Aorta (tissue), 5 donors: Measurements from ENCODE around the gene KIF27. TPM values are rescaled to one million over a fixed set of nuclear protein-coding genes. Genes with fewer than 3 reads are reported as not detected.

Source experiments
- ATAC-seq: fragments of 200-7000 bp; cut with Tn5 transposase; one replicate; pipeline ENCODE4 v1.9.1; 2022; ENCODE audit warnings: moderate library complexity; ENCODE audit not compliant: low FRiP score
- DNase-seq, 2 donors: peaks; one replicate each; pipeline ENCODE4 v3.0.0-alpha.2; 2020
- H3K27ac ChIP-seq, 2 donors: one replicate each; pipeline ENCODE4 v1.5.1; 2013; ENCODE audit warnings: low read length in 2 of 2, mild to moderate bottlenecking in 2 of 2, moderate library complexity in 2 of 2, control low read depth in 1 of 2, inconsistent platforms in 1 of 2, low read depth in 1 of 2
- H3K27me3 ChIP-seq, 2 donors: one replicate each; pipeline ENCODE4 v1.6.1; 2013; ENCODE audit warnings: control low read depth in 1 of 2, low read length in 1 of 2, mild to moderate bottlenecking in 1 of 2, moderate library complexity in 1 of 2; ENCODE audit not compliant: insufficient read depth in 2 of 2, control insufficient read depth in 1 of 2
- H3K36me3 ChIP-seq, 2 donors: one replicate each; pipeline ENCODE4 v1.6.1; 2013; ENCODE audit warnings: control low read depth in 1 of 2, low read length in 1 of 2, mild to moderate bottlenecking in 1 of 2; ENCODE audit not compliant: insufficient read depth in 2 of 2, control insufficient read depth in 1 of 2
- H3K4me1 ChIP-seq, 2 donors: one replicate each; pipeline ENCODE4 v1.6.1; 2013; ENCODE audit warnings: low read length in 2 of 2, control low read depth in 1 of 2, mild to moderate bottlenecking in 1 of 2, moderate library complexity in 1 of 2; ENCODE audit not compliant: insufficient read depth in 2 of 2, control insufficient read depth in 1 of 2
- H3K4me3 ChIP-seq, 2 donors: one replicate each; pipeline ENCODE4 v1.5.1; 2013; ENCODE audit warnings: low read length in 2 of 2, control low read depth in 1 of 2, mild to moderate bottlenecking in 1 of 2
- H3K9me3 ChIP-seq: one replicate; pipeline ENCODE4 v1.6.1; 2013; ENCODE audit warnings: mild to moderate bottlenecking, low read length; ENCODE audit not compliant: control insufficient read depth
- WGBS, 2 donors: extraction: QIAGEN DNeasy Blood & Tissue Kit; methylation state at CpG; one replicate each; pipeline ENCODE4 v1.1.7; 2013; 5-methylcytosine and 5-hydroxymethylcytosine counted together
- intact Hi-C, 2 donors: fragments of 100-400 bp; cut with DNase I; formaldehyde crosslinking; loops; one replicate each; pipeline versions ENCODE4 v1.14.2 to v1.15.0; 2022
- polyA plus RNA-seq, 2 donors: library from polyadenylated mRNA; stranded (reverse); fragments of 200-250 nt; gene quantifications; one replicate each; pipeline ENCODE4 v1.2.3, GENCODE V29; 2013
- total RNA-seq, 2 donors: library from RNA; stranded (reverse); fragmentation: NEBNext Ultra II Directional; extraction: Animal tissue kit (Norgen Biotek cat#: 25700); gene quantifications; one replicate each; pipeline ENCODE4 v1.2.1, GENCODE V29; 2021
- donor health status: healthy with polysubstance abuse.
- donor health status: Bipolar disorder and iron deficiency.
- donor health status: DM: no; HTN: no; CAD: no.
- donor health status: DM: no; HTN: no; CAD: no.
- donor health status: DM: yes; HTN: yes; CAD: no.

Gene KIF27
- total and polyA plus RNA-seq, 4 donors, result 0.25 to 8.0 (median 4.3) TPM

- no peaks in the 10 kb centered on the region for H3K27me3 ChIP-seq
- no peaks in the 10 kb centered on the region for H3K9me3 ChIP-seq
- intact Hi-C loops, result loop anchor here in 1 of 2 donors (5.0 to 10.0 kb wide), 2 partner anchors 239 to 382 kb away; no protein-coding TSS in a partner anchor
- 61 to 63% methylated on average over 3 of the region's 3 CpGs for WGBS, 2 donors
- ATAC-seq (no peak), DNase-seq (no peak)
- H3K4me3 ChIP-seq, result no peak overlapping the region
- no peaks in the 10 kb centered on the region for H3K36me3 ChIP-seq
- no peaks in the 10 kb centered on the region for H3K4me1 ChIP-seq
- H3K27ac ChIP-seq, result no peak overlapping the region
These were observed 14.2 kb upstream of the KIF27 start for GRCh38 chr9:83935276-83935935.

- H3K27me3 ChIP-seq, result no peaks in the 10 kb centered on the region
- H3K36me3 ChIP-seq, result no peaks in the 10 kb centered on the region
- no peak for ATAC-seq
- H3K4me1 ChIP-seq, result no peaks in the 10 kb centered on the region
- H3K4me3 ChIP-seq, result no peak overlapping the region
- intact Hi-C loops, result loop anchor here in 1 of 2 donors (5.0 to 10.0 kb wide), 2 partner anchors 240 to 383 kb away; no protein-coding TSS in a partner anchor
- no peak overlapping the region for H3K27ac ChIP-seq
- no peaks in the 10 kb centered on the region for H3K9me3 ChIP-seq
- DNase-seq, result no peak
- 87% methylated on average over 5 of the region's 5 CpGs for WGBS, 2 donors
These were observed 13.5 kb upstream of the KIF27 start for GRCh38 chr9:83934569-83935275.

- ATAC-seq (no peak), DNase-seq (no peak)
- no peak overlapping the region for H3K27ac ChIP-seq
- intact Hi-C loops, result loop anchor here in 1 of 2 donors (10.0 kb wide), 1 partner anchor 241 kb away; no protein-coding TSS in a partner anchor
- H3K36me3 ChIP-seq, result no peaks in the 10 kb centered on the region
- no peaks in the 10 kb centered on the region for H3K27me3 ChIP-seq
- no peaks in the 10 kb centered on the region for H3K9me3 ChIP-seq
- WGBS, 2 donors, result 89 to 92% methylated on average over 3 of the region's 3 CpGs
- H3K4me1 ChIP-seq, result no peaks in the 10 kb centered on the region
- no peak overlapping the region for H3K4me3 ChIP-seq
These were observed 12.6 kb upstream of the KIF27 start for GRCh38 chr9:83933790-83934189.

GRCh38 chr9:83932851-83933250 lies 11.6 kb upstream of the KIF27 start:
- intact Hi-C loops, result loop anchor here in 1 of 2 donors (10.0 kb wide), 1 partner anchor 242 kb away; no protein-coding TSS in a partner anchor
- Histone ChIP-seq H3K27ac (no peak overlapping the region), H3K9me3 (no peaks in the 10 kb centered on the region), H3K4me1 (no peaks in the 10 kb centered on the region), H3K27me3 (no peaks in the 10 kb centered on the region), H3K4me3 (no peak overlapping the region), H3K36me3 (no peaks in the 10 kb centered on the region)
- WGBS, 2 donors, result 44 to 50% methylated on average over 5 of the region's 5 CpGs
- ATAC-seq (no peak), DNase-seq (no peak)

- Histone ChIP-seq H3K4me1 (no peaks in the 10 kb centered on the region), H3K4me3 (no peak overlapping the region), H3K27me3 (no peaks in the 10 kb centered on the region), H3K27ac (no peak overlapping the region), H3K9me3 (no peaks in the 10 kb centered on the region), H3K36me3 (no peaks in the 10 kb centered on the region)
- WGBS, 2 donors, result 94 to 95% methylated on average over 2 of the region's 2 CpGs
- ATAC-seq, result no peak
- intact Hi-C loops, result loop anchor here in 1 of 2 donors (10.0 kb wide), 1 partner anchor 243 kb away; no protein-coding TSS in a partner anchor
- no peak for DNase-seq
These were observed 10.8 kb upstream of the KIF27 start for GRCh38 chr9:83932011-83932410.

GRCh38 chr9:83930881-83931280 lies 9.6 kb upstream of the KIF27 start:
- Histone ChIP-seq H3K27ac (no peak overlapping the region), H3K4me1 (no peaks in the 10 kb centered on the region), H3K36me3 (no peaks in the 10 kb centered on the region), H3K4me3 (no peak overlapping the region), H3K9me3 (no peaks in the 10 kb centered on the region), H3K27me3 (no peaks in the 10 kb centered on the region)
- no peak for DNase-seq
- intact Hi-C loops, result loop anchor here in 1 of 2 donors (10.0 kb wide), 1 partner anchor 244 kb away; no protein-coding TSS in a partner anchor
- 90 to 92% methylated on average over 5 of the region's 5 CpGs for WGBS, 2 donors
- no peak for ATAC-seq

GRCh38 chr9:83927591-83927990 lies 6.4 kb upstream of the KIF27 start:
- H3K4me3 ChIP-seq, result no peak overlapping the region
- ATAC-seq (no peak), DNase-seq (no peak)
- WGBS, 2 donors, result 27 to 95% methylated on average over 1 of the region's 1 CpG
- intact Hi-C loops, result no loop called here
- H3K27me3 ChIP-seq, result no peaks in the 10 kb centered on the region
- H3K9me3 ChIP-seq, result no peaks in the 10 kb centered on the region
- H3K27ac ChIP-seq, result no peak overlapping the region
- no peaks in the 10 kb centered on the region for H3K4me1 ChIP-seq
- H3K36me3 ChIP-seq, result no peaks in the 10 kb centered on the region

GRCh38 chr9:83920469-83920926 lies 734 bp downstream of the KIF27 start:
- intact Hi-C loops, result loop anchor here in 1 of 2 donors (5.0 kb wide), 2 partner anchors 62 to 213 kb away; partner anchors contain the start of genes HNRNPK, RMI1 and UBQLN1
- ATAC-seq, result peak; percentile 51

More at GRCh38 chr9:83920469-83920926, 734 bp downstream of the KIF27 start:
- Histone ChIP-seq H3K4me3 (peak overlapping the region; percentile 85 to 87), H3K27me3 (no peaks in the 10 kb centered on the region), H3K4me1 (no peaks in the 10 kb centered on the region), H3K9me3 (no peaks in the 10 kb centered on the region), H3K27ac (peak overlapping the region; percentile 20 to 43), H3K36me3 (no peaks in the 10 kb centered on the region)
- DNase-seq, result no peak
- WGBS, 2 donors, result 3 to 4% methylated on average over 16 of the region's 16 CpGs
